GM12878 (cell line): ENCODE measurements around the gene TNNT1. TPM values are rescaled to one million over a fixed set of nuclear protein-coding genes. Genes with fewer than 3 reads are reported as not detected.

Experiments used
- ATAC-seq: fragments of 200-7000 bp; cut with Tn5 transposase; 3 replicates; pipeline ENCODE4 v1.9.1; 2020; ENCODE audit warnings: mild to moderate bottlenecking, moderate library complexity
- BruUV-seq: library from RNA; stranded (reverse); fragments of 400-500 nt; replicated peaks from 2 replicates; lab custom pipeline; 2021; lab: Mats Ljungman, UMichigan
- CTCF ChIA-PET: fragments of 300-600 bp; sonication (Branson Sonifier 250); formaldehyde crosslinking; extraction: SDS; loops from one replicate; lab custom pipeline; 2021; ENCODE audit warnings: inconsistent platforms; lab: Yijun Ruan, JAX
- POLR2A ChIA-PET: fragments of 350-600 bp; formaldehyde crosslinking; extraction: SDS; loops from one replicate; lab custom pipeline; 2021; ENCODE audit warnings: inconsistent platforms; lab: Charles Lee
- RAD21 ChIA-PET: fragments of 300-600 bp; sonication (Branson Sonifier 250); formaldehyde crosslinking; loops from one replicate; lab custom pipeline; 2023; ENCODE audit warnings: antibody characterized with exemption; ENCODE audit not compliant: unreplicated experiment; lab: Charles Lee
- SMC1A ChIA-PET: fragments of 300-600 bp; sonication (Branson Sonifier 250); formaldehyde crosslinking; loops from one replicate; lab custom pipeline; 2023; ENCODE audit not compliant: unreplicated experiment, uncharacterized antibody; lab: Charles Lee
- DNase-seq: peaks from one replicate; pipeline ENCODE4 v3.0.0-alpha.2; 2011; ENCODE audit warnings: low read depth, low spot score
- FAIRE-seq: peaks from 3 replicates; lab custom pipeline; 2011; peaks lifted over from hg19 to GRCh38; lab: Jason Lieb, UNC
- H2AFZ ChIP-seq: 2 replicates; pipeline ENCODE4 v1.6.0; 2011; ENCODE audit warnings: low read depth, low read length, control low read depth; ENCODE audit not compliant: control insufficient read depth
- H3K27ac ChIP-seq: 2 replicates; pipeline ENCODE4 v1.5.1; 2011; ENCODE audit warnings: control low read depth; ENCODE audit not compliant: control insufficient read depth, insufficient read depth
- H3K27me3 ChIP-seq, 2 experiments: replicated peaks in 1 of 2; 2 replicates each; pipeline versions ENCODE4 v1.6.0 to v1.6.1; 2011; ENCODE audit warnings: low read length in 1 of 2; ENCODE audit not compliant: control insufficient read depth in 2 of 2, insufficient read depth in 2 of 2
- H3K36me3 ChIP-seq, 2 experiments: 2 replicates each; pipeline ENCODE4 v1.5.1; 2011; ENCODE audit warnings: low read length in 1 of 2; ENCODE audit not compliant: control insufficient read depth in 2 of 2, insufficient read depth in 2 of 2
- H3K4me1 ChIP-seq: 2 replicates; pipeline ENCODE4 v1.6.1; 2011; ENCODE audit warnings: mild to moderate bottlenecking, low read length, moderate library complexity, mixed read lengths; ENCODE audit not compliant: control insufficient read depth, insufficient read depth
- H3K4me2 ChIP-seq: 2 replicates; pipeline ENCODE4 v1.6.0; 2011; ENCODE audit warnings: control low read depth; ENCODE audit not compliant: control insufficient read depth, insufficient read depth
- H3K4me3 ChIP-seq: fragments of 200-600 bp; sonication (generic); 2 replicates; pipeline ENCODE4 v1.5.1; 2016
- H3K79me2 ChIP-seq: 2 replicates; pipeline ENCODE4 v1.6.0; 2011; ENCODE audit warnings: low read length; ENCODE audit not compliant: control insufficient read depth, insufficient read depth
- H3K9ac ChIP-seq: 2 replicates; pipeline ENCODE4 v1.8.0; 2011; ENCODE audit warnings: low read length, control low read depth, mixed read lengths; ENCODE audit not compliant: control insufficient read depth, insufficient read depth
- H3K9me3 ChIP-seq: replicated peaks from 3 replicates; pipeline ENCODE4 v1.5.1; 2011; ENCODE audit warnings: mild to moderate bottlenecking, low read length; ENCODE audit not compliant: control insufficient read depth, insufficient read depth
- H4K20me1 ChIP-seq: 2 replicates; pipeline ENCODE4 v1.6.0; 2011; ENCODE audit not compliant: control insufficient read depth, insufficient read depth
- EGR1 ChIP-seq, 2 experiments: IDR thresholded peaks; 1 replicate in 1 of 2; 2 replicates in 1 of 2; pipeline ENCODE4 v1.6.1; 2011 to 2012; ENCODE audit warnings: low read depth in 2 of 2, low read length in 2 of 2, borderline replicate concordance in 1 of 2, mild to moderate bottlenecking in 1 of 2, moderate library complexity in 1 of 2
- KDM1A ChIP-seq: fragments of 200-600 bp; sonication (generic); IDR thresholded peaks from 2 replicates; pipeline ENCODE4 v1.6.1; 2016; ENCODE audit warnings: borderline replicate concordance
- KLF5 ChIP-seq: fragments of 450-650 bp; IDR thresholded peaks from 2 replicates; pipeline ENCODE4 v1.6.1; 2014; ENCODE audit warnings: mild to moderate bottlenecking; ENCODE audit not compliant: partially characterized antibody
- PAX5 ChIP-seq: IDR thresholded peaks from 2 replicates; pipeline ENCODE4 v1.6.1; 2011; ENCODE audit warnings: low read depth, low read length, borderline replicate concordance
- POU2F2 ChIP-seq: IDR thresholded peaks from 3 replicates; pipeline ENCODE4 v1.6.1; 2011; ENCODE audit warnings: low read depth, mild to moderate bottlenecking, low read length, borderline replicate concordance
- RAD21 ChIP-seq: IDR thresholded peaks from 2 replicates; pipeline ENCODE4 v1.6.1; 2011; ENCODE audit warnings: mild to moderate bottlenecking, low read depth, low read length, moderate library complexity; ENCODE audit not compliant: insufficient read depth
- SRF ChIP-seq, 2 experiments: IDR thresholded peaks; 2 replicates each; pipeline ENCODE4 v1.6.1; 2011; ENCODE audit warnings: low read depth in 2 of 2, low read length in 2 of 2, mild to moderate bottlenecking in 1 of 2, moderate library complexity in 1 of 2
- TBL1XR1 ChIP-seq: IDR thresholded peaks from 2 replicates; pipeline ENCODE4 v1.6.1; 2012; ENCODE audit warnings: low read depth, low read length, improper control_type of control experiment
- ZNF24 ChIP-seq: fragments of 450-650 bp; IDR thresholded peaks from 2 replicates; pipeline ENCODE4 v1.6.1; 2017; ENCODE audit warnings: antibody characterized with exemption, mild to moderate bottlenecking
- WGBS: methylation state at CpG from one replicate; pipeline ENCODE4 v1.1.6; 2016; ENCODE audit warnings: low lambda C conversion rate; ENCODE audit not compliant: insufficient replicate concordance, insufficient coverage; ENCODE audit errors: missing lambda C conversion rate; 5-methylcytosine and 5-hydroxymethylcytosine counted together
- in situ Hi-C: fragments of 300-500 bp; cut with MboI; formaldehyde crosslinking; loops from 9 replicates; pipeline ENCODE4 v1.14.3; 2018; ENCODE audit warnings: mixed read lengths
- intact Hi-C: fragments of 100-400 bp; cut with micrococcal nuclease; formaldehyde crosslinking; loops from one replicate; pipeline ENCODE4 v1.14.2; 2022; ENCODE audit not compliant: unreplicated experiment
- polyA plus RNA-seq, 11 experiments: library from polyadenylated mRNA; depleted of rRNA in 4 of 11; unstranded in 6 of 11; stranded (reverse) in 5 of 11; fragments of >200 nt; fragmentation: Nextera tagmentation in 4 of 11; fragmentation: Illumina TruSeq in 1 of 11; extraction: Ambion mirVana in 4 of 11; extraction: Trizol in 1 of 11; gene quantifications; 1 replicate in 1 of 11; 2 replicates in 10 of 11; pipeline versions ENCODE4 v1.2.1 to v1.2.3, GENCODE V29; 2011 to 2016; ENCODE audit warnings: inconsistent platforms in 2 of 11, missing spikeins in 2 of 11, low read depth in 1 of 11
- total RNA-seq, 4 experiments: library from RNA; depleted of rRNA in 3 of 4; stranded (reverse); fragments of >200 nt in 3 of 4; fragmentation: Illumina TruSeq in 1 of 4; extraction: Trizol in 1 of 4; gene quantifications; 2 replicates each; pipeline versions ENCODE4 v1.2.1 to v1.2.3, GENCODE V29; 2013 to 2021
- TF ChIP-seq, protein P1 (sequence below): fragments of 450-650 bp; IDR thresholded peaks from 2 replicates; pipeline ENCODE4 v1.6.1; 2016; ENCODE audit warnings: mild to moderate bottlenecking
- TF ChIP-seq, protein P2 (sequence below): fragments of 450-650 bp; IDR thresholded peaks from 2 replicates; pipeline ENCODE4 v1.6.1; 2017; ENCODE audit warnings: low read depth, mild to moderate bottlenecking, moderate library complexity
- TF ChIP-seq, protein P3 (sequence below): IDR thresholded peaks from 2 replicates; pipeline ENCODE4 v1.6.1; 2012; ENCODE audit warnings: improper control_type of control experiment, low read depth, low read length; ENCODE audit not compliant: insufficient replicate concordance

TNNT1 gene
- total and polyA plus RNA-seq, 10 of the 15 experiments (the other 5 are each of a cell fraction or from before 2014, with no cell fraction given) = 0.26 to 0.62 (median 0.37) TPM; not detected in 7

DNA sequence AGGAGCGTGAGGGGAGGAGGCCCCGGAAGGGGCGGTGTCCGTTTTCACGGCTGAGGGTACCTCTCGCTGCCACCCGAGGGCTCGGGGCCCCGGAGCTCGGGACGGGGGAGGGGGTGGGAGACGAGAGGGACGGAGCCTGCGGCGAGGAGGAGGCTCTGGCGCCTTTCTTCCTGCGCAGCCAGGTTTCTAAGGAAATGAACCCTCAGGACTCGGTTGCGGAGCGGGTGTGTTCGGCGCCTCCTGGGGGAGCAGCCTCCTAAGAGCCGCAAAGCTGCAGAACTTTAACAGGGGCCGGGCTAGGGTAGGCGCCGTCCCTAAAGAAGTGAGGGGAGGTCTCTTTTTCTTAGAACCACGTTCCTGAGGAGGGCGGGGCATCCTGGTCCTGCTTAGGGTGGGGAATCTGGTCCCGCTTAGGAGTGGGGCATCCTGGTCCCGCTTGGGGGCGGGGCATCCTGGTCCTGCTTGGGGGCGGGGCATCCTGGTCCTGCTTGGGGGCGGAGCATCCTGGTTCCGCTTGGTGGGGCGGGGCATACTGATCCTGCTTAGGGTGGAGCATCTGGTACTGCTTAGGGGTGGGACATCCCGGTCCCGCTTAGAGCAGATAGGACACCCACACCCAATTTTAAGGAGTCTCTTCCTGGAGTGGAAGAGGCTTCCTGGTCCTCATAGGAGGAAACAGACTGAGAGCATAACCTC lies 24.9 kb upstream of the TNNT1 start:
- in situ Hi-C loops = no loop called here
- peaks cover 4% of the 10 kb centered on the region for H3K4me1 ChIP-seq
- H3K4me2 ChIP-seq = peak overlapping the region; percentile 67; the same call in 1 of the 2 replicates
- no peak for ATAC-seq
- ChIA-PET POLR2A (no interaction called here), RAD21 (no interaction called here), CTCF (interaction anchor here (1.2 to 1.4 kb wide), 2 partner anchors 13 to 330 kb away, joined by 3 read pairs; no protein-coding TSS in a partner anchor), SMC1A (interaction anchor here (0.8 kb wide), 1 partner anchor 37 kb away, joined by 3 read pairs; no protein-coding TSS in a partner anchor)
- peaks cover 1% of the 10 kb centered on the region; the same call in 1 of the 3 replicates for H3K9me3 ChIP-seq
- no peaks in the 10 kb centered on the region for H3K36me3 ChIP-seq
- DNase-seq = no peak
- peaks cover 0 to 7% of the 10 kb centered on the region in 2 experiments; a peak in 1 of 4 replicates for H3K27me3 ChIP-seq
- FAIRE-seq = no peak
- no peaks in the 10 kb centered on the region for H4K20me1 ChIP-seq
- H2AFZ ChIP-seq = peak overlapping the region; percentile 58
- H3K79me2 ChIP-seq = no peaks in the 10 kb centered on the region
- H3K27ac ChIP-seq = no peak overlapping the region
- H3K9ac ChIP-seq = no peak overlapping the region
- no peak overlapping the region for H3K4me3 ChIP-seq
- intact Hi-C loops = no loop called here
- 1% methylated on average over 19 of the region's 37 CpGs for WGBS
- no TSS peak for BruUV-seq
- TF ChIP-seq, protein P1, sequence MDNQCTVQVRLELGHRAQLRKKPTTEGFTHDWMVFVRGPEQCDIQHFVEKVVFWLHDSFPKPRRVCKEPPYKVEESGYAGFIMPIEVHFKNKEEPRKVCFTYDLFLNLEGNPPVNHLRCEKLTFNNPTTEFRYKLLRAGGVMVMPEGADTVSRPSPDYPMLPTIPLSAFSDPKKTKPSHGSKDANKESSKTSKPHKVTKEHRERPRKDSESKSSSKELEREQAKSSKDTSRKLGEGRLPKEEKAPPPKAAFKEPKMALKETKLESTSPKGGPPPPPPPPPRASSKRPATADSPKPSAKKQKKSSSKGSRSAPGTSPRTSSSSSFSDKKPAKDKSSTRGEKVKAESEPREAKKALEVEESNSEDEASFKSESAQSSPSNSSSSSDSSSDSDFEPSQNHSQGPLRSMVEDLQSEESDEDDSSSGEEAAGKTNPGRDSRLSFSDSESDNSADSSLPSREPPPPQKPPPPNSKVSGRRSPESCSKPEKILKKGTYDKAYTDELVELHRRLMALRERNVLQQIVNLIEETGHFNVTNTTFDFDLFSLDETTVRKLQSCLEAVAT = no peak
- TF ChIP-seq ZNF24 (no peak), POU2F2 (no peak), TBL1XR1 (no peak), KDM1A (no peak), KLF5 (no peak), RAD21 (no peak), EGR1 (IDR thresholded peaks at IDR 0.05; ENCODE audit: borderline replicate concordance in 1 of 2, low read depth in 2 of 2, low read length in 2 of 2) (no peak), PAX5 (no peak), SRF (IDR thresholded peaks at IDR 0.05; ENCODE audit: low read depth in 2 of 2, low read length in 2 of 2) (no peak)
- TF ChIP-seq, protein P2, sequence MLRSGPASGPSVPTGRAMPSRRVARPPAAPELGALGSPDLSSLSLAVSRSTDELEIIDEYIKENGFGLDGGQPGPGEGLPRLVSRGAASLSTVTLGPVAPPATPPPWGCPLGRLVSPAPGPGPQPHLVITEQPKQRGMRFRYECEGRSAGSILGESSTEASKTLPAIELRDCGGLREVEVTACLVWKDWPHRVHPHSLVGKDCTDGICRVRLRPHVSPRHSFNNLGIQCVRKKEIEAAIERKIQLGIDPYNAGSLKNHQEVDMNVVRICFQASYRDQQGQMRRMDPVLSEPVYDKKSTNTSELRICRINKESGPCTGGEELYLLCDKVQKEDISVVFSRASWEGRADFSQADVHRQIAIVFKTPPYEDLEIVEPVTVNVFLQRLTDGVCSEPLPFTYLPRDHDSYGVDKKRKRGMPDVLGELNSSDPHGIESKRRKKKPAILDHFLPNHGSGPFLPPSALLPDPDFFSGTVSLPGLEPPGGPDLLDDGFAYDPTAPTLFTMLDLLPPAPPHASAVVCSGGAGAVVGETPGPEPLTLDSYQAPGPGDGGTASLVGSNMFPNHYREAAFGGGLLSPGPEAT = no peak
- TF ChIP-seq, protein P3, sequence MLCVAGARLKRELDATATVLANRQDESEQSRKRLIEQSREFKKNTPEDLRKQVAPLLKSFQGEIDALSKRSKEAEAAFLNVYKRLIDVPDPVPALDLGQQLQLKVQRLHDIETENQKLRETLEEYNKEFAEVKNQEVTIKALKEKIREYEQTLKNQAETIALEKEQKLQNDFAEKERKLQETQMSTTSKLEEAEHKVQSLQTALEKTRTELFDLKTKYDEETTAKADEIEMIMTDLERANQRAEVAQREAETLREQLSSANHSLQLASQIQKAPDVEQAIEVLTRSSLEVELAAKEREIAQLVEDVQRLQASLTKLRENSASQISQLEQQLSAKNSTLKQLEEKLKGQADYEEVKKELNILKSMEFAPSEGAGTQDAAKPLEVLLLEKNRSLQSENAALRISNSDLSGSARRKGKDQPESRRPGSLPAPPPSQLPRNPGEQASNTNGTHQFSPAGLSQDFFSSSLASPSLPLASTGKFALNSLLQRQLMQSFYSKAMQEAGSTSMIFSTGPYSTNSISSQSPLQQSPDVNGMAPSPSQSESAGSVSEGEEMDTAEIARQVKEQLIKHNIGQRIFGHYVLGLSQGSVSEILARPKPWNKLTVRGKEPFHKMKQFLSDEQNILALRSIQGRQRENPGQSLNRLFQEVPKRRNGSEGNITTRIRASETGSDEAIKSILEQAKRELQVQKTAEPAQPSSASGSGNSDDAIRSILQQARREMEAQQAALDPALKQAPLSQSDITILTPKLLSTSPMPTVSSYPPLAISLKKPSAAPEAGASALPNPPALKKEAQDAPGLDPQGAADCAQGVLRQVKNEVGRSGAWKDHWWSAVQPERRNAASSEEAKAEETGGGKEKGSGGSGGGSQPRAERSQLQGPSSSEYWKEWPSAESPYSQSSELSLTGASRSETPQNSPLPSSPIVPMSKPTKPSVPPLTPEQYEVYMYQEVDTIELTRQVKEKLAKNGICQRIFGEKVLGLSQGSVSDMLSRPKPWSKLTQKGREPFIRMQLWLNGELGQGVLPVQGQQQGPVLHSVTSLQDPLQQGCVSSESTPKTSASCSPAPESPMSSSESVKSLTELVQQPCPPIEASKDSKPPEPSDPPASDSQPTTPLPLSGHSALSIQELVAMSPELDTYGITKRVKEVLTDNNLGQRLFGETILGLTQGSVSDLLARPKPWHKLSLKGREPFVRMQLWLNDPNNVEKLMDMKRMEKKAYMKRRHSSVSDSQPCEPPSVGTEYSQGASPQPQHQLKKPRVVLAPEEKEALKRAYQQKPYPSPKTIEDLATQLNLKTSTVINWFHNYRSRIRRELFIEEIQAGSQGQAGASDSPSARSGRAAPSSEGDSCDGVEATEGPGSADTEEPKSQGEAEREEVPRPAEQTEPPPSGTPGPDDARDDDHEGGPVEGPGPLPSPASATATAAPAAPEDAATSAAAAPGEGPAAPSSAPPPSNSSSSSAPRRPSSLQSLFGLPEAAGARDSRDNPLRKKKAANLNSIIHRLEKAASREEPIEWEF = no peak
